Stimulated activated CD4-positive, alpha-beta T cell treated with anti-CD3 and anti-CD28 coated beads, Interleukin-1b, Interleukin-23, amount 100 ng/mL, for 48 hours (primary cell): ENCODE measurements around the gene ZFAND4.
"Not testable (repeated sequence)": the region's sequence is repeated elsewhere in the genome, so short reads cannot be mapped to it uniquely, and the experiment has no call there.

Experiments
- DNase-seq: peaks from one replicate; pipeline ENCODE4 v3.0.0-alpha.2; 2020

ZFAND4 gene

GRCh38 chr10:45672181-45673073 is at the start of gene ZFAND4:
Gene ZFAND4 (minus strand): TSS chr10:45672772. CDS start chr10:45663725, 9,047 bp downstream.
- peak; percentile 95 for DNase-seq

GRCh38 chr10:45721503-45721902 is 48.9 kb upstream of the ZFAND4 start:
- not testable (repeated sequence) for DNase-seq

GRCh38 chr10:45717642-45718041 is 45.1 kb upstream of the ZFAND4 start:
- DNase-seq: not testable (repeated sequence)

GRCh38 chr10:45717053-45717452 is 44.5 kb upstream of the ZFAND4 start:
- not testable (repeated sequence) for DNase-seq

- DNase-seq: not testable (repeated sequence)
Observed at GRCh38 chr10:45711223-45711622, 38.7 kb upstream of the ZFAND4 start.

GRCh38 chr10:45710200-45710796 is 37.7 kb upstream of the ZFAND4 start:
- DNase-seq: not testable (repeated sequence)

- DNase-seq: not testable (repeated sequence)
Observed at GRCh38 chr10:45678467-45678866, 5.9 kb upstream of the ZFAND4 start.

- no peak for DNase-seq
Observed at GRCh38 chr10:45675388-45675787, 2.8 kb upstream of the ZFAND4 start.

- DNase-seq: no peak
Observed at GRCh38 chr10:45673074-45673648, 589 bp upstream of the ZFAND4 start.

GRCh38 chr10:45671300-45671699 is 1.3 kb downstream of the ZFAND4 start:
- DNase-seq: not testable (repeated sequence)

- DNase-seq: not testable (repeated sequence)
Observed at GRCh38 chr10:45669897-45670296, 2.7 kb downstream of the ZFAND4 start.

GRCh38 chr10:45660876-45661411 is 11.6 kb downstream of the ZFAND4 start:
- DNase-seq: no peak

GRCh38 chr10:45657033-45657926 is 15.3 kb downstream of the ZFAND4 start:
- no peak for DNase-seq

GRCh38 chr10:45655219-45655618 is 17.4 kb downstream of the ZFAND4 start:
- DNase-seq: no peak

- DNase-seq: not testable (repeated sequence)
Observed at GRCh38 chr10:45654753-45655141, 17.8 kb downstream of the ZFAND4 start.

- DNase-seq: no peak
Observed at GRCh38 chr10:45653454-45653853, 19.1 kb downstream of the ZFAND4 start.

- DNase-seq: no peak
Observed at GRCh38 chr10:45652511-45652910, 20.1 kb downstream of the ZFAND4 start.

GRCh38 chr10:45649296-45649695 is 23.3 kb downstream of the ZFAND4 start:
- no peak for DNase-seq

GRCh38 chr10:45647118-45647517 is 25.5 kb downstream of the ZFAND4 start:
- DNase-seq: no peak

- no peak for DNase-seq
Observed at GRCh38 chr10:45646384-45647050, 26.1 kb downstream of the ZFAND4 start.

- DNase-seq: no peak
Observed at GRCh38 chr10:45644527-45644926, 28.0 kb downstream of the ZFAND4 start.

GRCh38 chr10:45640941-45641340 is 31.6 kb downstream of the ZFAND4 start:
- no peak for DNase-seq
